Prostate gland (tissue), 2 donors: Measurements from ENCODE around the gene BTBD10.

Experiments
- CTCF ChIP-seq, 4 experiments: fragments of 200-600 bp in 2 of 4; fragments of 450-650 bp in 2 of 4; sonication (generic) in 2 of 4; IDR thresholded peaks; 1 replicate in 3 of 4; 2 replicates in 1 of 4; pipeline ENCODE4 v1.5.1; 2016 to 2019; ENCODE audit warnings: antibody characterized with exemption in 4 of 4, mild to moderate bottlenecking in 2 of 4, moderate library complexity in 2 of 4
- POLR2AphosphoS5 ChIP-seq: sonication (generic); formaldehyde crosslinking; IDR thresholded peaks from one replicate; pipeline ENCODE4 v1.6.1; 2017; ENCODE audit warnings: antibody characterized with exemption

GRCh38 chr11:13376838-13377237 lies 86.2 kb downstream of the BTBD10 start:
- TF ChIP-seq CTCF (IDR thresholded peaks at IDR 0.05) (no peak), POLR2AphosphoS5 (no peak)
